NCI-H146 treated with DMSO at 0.1 percent for 48 hours (cell line): ENCODE results near the gene IGF2BP3.
"Not testable (repeated sequence)": the region's sequence is repeated elsewhere in the genome, so short reads cannot be mapped to it uniquely, and the experiment has no call there.

Source experiments
- DNase-seq: peaks from one replicate; lab custom pipeline; 2025; ENCODE audit not compliant: unreplicated experiment; lab: John Stamatoyannopoulos, UW

The IGF2BP3 gene

GRCh38 chr7:23343806-23344475, 126.3 kb downstream of the IGF2BP3 start:
- no peak for DNase-seq

GRCh38 chr7:23343102-23343501, 127.2 kb downstream of the IGF2BP3 start:
- no peak for DNase-seq

- DNase-seq = no peak
These were observed 128.3 kb downstream of the IGF2BP3 start for GRCh38 chr7:23341846-23342598.

- DNase-seq = no peak
These were observed 131.4 kb downstream of the IGF2BP3 start for GRCh38 chr7:23338863-23339262.

GRCh38 chr7:23338439-23338838, 131.9 kb downstream of the IGF2BP3 start:
- DNase-seq = no peak

GRCh38 chr7:23337374-23337773, 132.9 kb downstream of the IGF2BP3 start:
- DNase-seq = no peak

- no peak for DNase-seq
These were observed 133.4 kb downstream of the IGF2BP3 start for GRCh38 chr7:23336799-23337283.

- no peak for DNase-seq
These were observed 134.2 kb downstream of the IGF2BP3 start for GRCh38 chr7:23336086-23336485.

GRCh38 chr7:23335621-23336020, 134.7 kb downstream of the IGF2BP3 start:
- no peak for DNase-seq

GRCh38 chr7:23335136-23335535, 135.2 kb downstream of the IGF2BP3 start:
- DNase-seq = no peak

GRCh38 chr7:23334482-23335056, 135.7 kb downstream of the IGF2BP3 start:
- DNase-seq = no peak

GRCh38 chr7:23333671-23334246, 136.5 kb downstream of the IGF2BP3 start:
- no peak for DNase-seq

- DNase-seq = no peak
These were observed 137.2 kb downstream of the IGF2BP3 start for GRCh38 chr7:23332910-23333612.

- no peak for DNase-seq
These were observed 138.1 kb downstream of the IGF2BP3 start for GRCh38 chr7:23332193-23332592.

GRCh38 chr7:23331132-23331531, 139.2 kb downstream of the IGF2BP3 start:
- no peak for DNase-seq

GRCh38 chr7:23315366-23315765, 154.9 kb downstream of the IGF2BP3 start:
- DNase-seq = no peak

- not testable (repeated sequence) for DNase-seq
These were observed 158.2 kb downstream of the IGF2BP3 start for GRCh38 chr7:23312141-23312540.

- no peak for DNase-seq
These were observed 161.5 kb downstream of the IGF2BP3 start for GRCh38 chr7:23308754-23309153.

GRCh38 chr7:23306936-23307521, 163.3 kb downstream of the IGF2BP3 start:
- DNase-seq = no peak

- no peak for DNase-seq
These were observed 170.5 kb downstream of the IGF2BP3 start for GRCh38 chr7:23299770-23300300.
